Measurements from ENCODE around the gene GNRH2.

GRCh38 chr20:3080939-3081388 lies 37.5 kb downstream of the GNRH2 start:
- no peak for TF ChIP-seq CTCF (IDR thresholded peaks at IDR 0.05 in 4 of 5, conservative IDR thresholded peaks at IDR 0.05 in 1 of 5)
- TF ChIP-seq POLR2A (IDR thresholded peaks at IDR 0.05), result no peak

Measured in gastrocnemius medialis (tissue), 4 donors.